OCI-M2 (cell line): ENCODE data around the gene VGLL4.

Experiments
- DNase-seq: peaks from one replicate; lab custom pipeline; 2025; ENCODE audit not compliant: unreplicated experiment; lab: John Stamatoyannopoulos, UW

VGLL4 gene

DNA sequence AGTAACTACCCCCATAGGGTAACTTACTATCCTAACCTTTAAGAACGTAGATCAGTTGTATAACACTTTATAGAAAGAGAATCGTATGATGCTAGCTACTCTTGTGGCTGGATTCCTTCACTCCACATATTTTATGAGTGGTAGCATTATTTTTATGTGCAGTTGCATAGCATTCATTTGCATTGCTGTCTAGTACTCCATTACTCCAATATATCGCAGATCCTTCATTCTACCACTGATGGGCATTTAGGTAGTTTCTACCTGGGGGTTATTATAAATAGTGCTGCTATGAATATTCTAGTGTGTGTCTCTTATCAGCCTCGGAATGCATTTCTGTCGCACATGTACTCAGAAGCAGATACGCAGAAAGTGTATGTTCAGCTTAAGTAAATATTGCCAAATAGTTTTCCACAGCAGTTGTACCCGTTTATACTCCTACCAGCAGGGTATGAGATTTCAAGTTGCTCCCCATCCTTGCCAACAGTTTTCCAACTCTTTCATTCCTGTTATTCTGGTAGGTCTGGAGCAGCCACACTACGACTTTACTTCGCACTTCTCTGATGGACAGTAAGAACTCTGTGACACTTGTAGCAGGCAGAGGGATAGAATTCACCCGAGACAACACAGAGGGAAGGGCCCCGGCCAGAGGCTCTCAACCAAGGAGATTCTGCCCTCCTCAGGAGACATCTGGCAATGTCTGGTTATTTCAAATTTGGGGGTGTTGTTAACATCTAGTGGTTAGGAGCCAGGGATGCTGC is 9.8 kb upstream of the VGLL4 start:
- DNase-seq = no peak

GRCh38 chr3:11651900-11652299 is 8.2 kb upstream of the VGLL4 start:
- no peak for DNase-seq

- DNase-seq = no peak
These were observed 7.8 kb upstream of the VGLL4 start for GRCh38 chr3:11651477-11651876.

DNA sequence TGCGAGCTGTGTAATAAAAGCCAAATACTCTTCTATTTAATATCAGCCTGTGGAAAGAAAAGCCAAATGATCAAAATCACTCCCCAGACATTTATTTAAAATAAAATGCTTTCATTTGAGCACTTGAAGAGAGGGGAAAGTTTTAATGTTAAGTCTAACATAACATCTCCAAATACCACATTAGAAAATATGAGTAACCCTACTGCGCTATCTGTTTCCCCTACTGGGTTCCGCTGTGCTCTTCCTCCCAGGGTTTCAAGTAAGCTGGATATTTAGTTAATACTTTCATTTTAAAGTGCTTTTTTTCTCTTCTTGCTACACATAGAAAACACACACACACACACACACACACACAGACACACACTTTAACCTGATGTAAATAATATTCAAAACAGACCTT is 6.7 kb upstream of the VGLL4 start:
- DNase-seq = no peak

GRCh38 chr3:11648735-11649134 is 5.0 kb upstream of the VGLL4 start:
- DNase-seq = no peak

DNA sequence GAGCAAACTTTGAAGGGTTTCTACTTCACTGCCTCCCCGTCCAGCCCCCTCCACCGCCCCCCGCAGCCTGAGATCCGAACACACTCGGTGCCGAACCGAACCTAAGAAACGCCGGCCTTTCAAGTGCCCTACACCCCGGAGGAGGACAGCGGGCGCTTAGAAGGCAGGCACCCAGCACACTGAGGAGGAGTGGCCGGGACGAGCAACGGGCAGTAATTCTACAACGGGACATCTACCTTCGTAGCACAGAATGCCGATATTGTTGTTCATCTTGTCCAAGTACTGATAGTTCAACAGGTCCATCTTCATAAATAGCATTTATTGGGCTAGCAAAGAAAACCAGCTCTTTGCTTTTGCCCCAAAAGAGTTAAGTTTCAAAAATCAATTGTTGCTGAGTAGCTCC is 513 bp downstream of the VGLL4 start:
- no peak for DNase-seq

GRCh38 chr3:11642431-11643191 is 1.1 kb downstream of the VGLL4 start:
- DNase-seq = no peak

GRCh38 chr3:11641683-11642430 is 1.9 kb downstream of the VGLL4 start:
- DNase-seq = no peak

DNA sequence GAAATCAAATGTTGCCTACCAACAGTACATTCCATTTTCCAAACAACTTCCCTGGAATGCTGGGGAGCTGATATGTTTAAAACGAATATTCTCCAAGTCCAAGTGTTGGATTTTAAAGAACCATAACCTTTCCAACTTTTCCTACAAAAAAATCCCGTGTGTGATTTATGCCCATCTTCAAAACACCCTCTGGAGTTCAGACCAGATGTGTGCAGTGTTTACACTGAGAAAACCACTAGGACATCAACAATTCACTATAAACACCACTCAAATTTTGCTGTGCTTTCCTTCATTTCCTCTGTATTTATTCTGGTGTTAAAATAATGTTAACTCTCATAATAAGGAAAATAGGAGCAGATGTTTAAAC is 2.4 kb downstream of the VGLL4 start:
- no peak for DNase-seq

DNA sequence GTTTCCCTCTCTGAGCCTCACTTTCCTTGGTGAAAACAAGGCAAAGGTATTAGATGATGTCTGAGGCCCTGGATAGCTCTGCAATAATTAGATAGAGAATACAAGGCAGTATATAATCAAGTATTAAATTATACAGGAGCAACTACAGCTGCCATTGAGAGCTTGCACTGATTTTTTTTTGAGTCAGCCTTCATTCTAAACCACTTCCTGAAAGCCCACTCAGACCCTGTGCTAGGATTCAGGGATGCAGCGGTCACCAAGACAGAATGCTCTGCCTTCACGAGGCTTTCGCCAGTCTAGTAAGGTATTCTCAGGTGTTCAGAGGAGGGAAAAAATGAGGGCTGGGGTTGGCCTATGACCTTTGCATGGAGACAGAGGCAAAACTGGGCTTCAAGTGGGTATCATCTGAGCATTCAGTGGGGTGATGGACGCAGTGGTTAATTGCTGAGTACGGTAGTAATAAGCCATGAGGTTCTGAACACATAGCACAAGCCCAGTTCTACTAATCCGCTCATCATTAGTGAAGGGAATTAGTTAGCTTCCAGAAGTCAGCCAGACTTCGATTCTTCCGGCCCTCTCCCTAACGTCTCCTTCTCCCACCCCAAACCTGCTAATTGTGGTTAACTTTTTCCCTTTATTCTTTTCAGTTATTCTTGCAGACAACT is 3.6 kb downstream of the VGLL4 start:
- DNase-seq = no peak

- no peak for DNase-seq
These were observed 5.0 kb downstream of the VGLL4 start for GRCh38 chr3:11638495-11639358.

- DNase-seq = no peak
These were observed 5.7 kb downstream of the VGLL4 start for GRCh38 chr3:11637901-11638458.

GRCh38 chr3:11636394-11636770 is 7.3 kb downstream of the VGLL4 start:
- DNase-seq = no peak

GRCh38 chr3:11635680-11636393 is 7.9 kb downstream of the VGLL4 start:
- DNase-seq = no peak

GRCh38 chr3:11634974-11635612 is 8.6 kb downstream of the VGLL4 start:
- no peak for DNase-seq

- no peak for DNase-seq
These were observed 9.6 kb downstream of the VGLL4 start for GRCh38 chr3:11634081-11634635.

DNA sequence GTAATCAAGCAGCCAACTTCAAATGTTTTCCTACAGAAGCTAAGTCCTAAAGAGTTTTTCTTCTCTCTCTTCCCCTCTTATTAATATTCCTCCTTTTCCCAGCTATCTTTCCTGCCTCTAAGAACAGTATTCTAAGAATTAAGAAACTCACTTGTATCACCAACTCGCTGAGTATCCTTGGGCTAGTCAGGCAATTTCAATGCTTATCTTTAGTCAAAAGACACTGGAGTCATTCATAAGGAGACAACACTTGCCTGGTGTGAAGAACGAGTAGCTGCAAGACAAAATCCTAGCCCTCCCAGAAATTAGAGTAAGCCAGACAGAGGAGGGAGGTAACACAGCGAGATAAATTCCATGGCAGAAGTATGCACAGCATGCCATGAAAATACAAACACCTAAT is 10.7 kb downstream of the VGLL4 start:
- DNase-seq = no peak

- DNase-seq = no peak
These were observed 11.2 kb downstream of the VGLL4 start for GRCh38 chr3:11632564-11632963.

DNA sequence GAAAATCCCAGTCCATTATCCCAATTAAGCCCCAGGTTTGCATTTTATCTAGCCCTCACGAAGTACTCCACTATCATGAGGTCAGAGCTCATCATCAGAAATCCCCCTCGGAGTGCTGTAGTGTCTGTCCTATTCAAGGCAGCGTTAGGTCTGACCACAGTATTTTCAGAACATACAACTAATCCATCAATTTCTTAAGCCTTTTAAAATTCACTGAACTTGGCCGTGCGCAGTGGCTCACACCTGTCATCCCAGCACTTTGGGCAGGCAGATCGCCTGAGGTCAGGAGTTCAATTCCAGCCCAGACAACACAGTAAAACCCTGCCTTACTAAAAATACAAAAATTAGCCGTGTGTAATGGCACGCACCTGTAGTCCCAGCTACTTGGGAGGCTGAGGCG is 11.9 kb downstream of the VGLL4 start:
- DNase-seq = no peak
